Measurements from ENCODE around the gene SERPINB1. TPM values are rescaled to one million over a fixed set of nuclear protein-coding genes. Genes with fewer than 3 reads are reported as not detected.

The SERPINB1 gene
- polyA plus RNA-seq, 12 donors: 10.8 to 26.3 (median 17.8) TPM; not detected in 1

GRCh38 chr6:2851727-2852513 lies 10.3 kb upstream of the SERPINB1 start:
- no peak for DNase-seq

DNA sequence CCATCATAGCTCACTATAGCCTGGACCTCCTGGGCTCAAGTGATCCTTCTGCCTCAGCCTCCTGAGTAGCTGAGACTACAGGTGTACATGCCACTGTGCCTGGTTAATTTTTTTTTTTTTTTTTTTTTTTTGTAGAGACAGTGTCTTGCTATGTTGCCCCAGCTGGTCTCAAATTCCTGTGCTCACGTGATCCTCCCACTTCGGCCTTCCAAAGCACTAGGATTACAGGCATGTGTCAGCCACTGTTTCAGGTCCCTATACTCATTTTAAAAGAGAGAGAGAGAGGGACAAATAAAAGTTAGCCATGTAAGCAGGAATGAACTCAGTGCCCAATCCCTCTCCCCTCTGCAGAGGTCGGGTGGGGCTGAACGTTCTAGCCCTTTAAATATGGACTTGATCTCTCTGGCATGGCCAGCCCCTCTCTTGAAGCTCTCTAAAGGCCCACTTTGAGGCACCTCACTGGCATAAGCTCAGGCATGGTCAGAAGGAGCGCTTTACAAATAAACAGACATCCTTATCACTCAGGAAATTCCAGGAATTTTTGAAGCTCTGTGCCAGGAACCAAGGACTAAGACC lies 9.0 kb upstream of the SERPINB1 start:
- no peak for DNase-seq

GRCh38 chr6:2848851-2849250 lies 7.2 kb upstream of the SERPINB1 start:
- no peak for DNase-seq

- no peak for DNase-seq
Observed at GRCh38 chr6:2845880-2846208, 4.2 kb upstream of the SERPINB1 start.

- DNase-seq: no peak
Observed at GRCh38 chr6:2844008-2844407, 2.3 kb upstream of the SERPINB1 start.

DNA sequence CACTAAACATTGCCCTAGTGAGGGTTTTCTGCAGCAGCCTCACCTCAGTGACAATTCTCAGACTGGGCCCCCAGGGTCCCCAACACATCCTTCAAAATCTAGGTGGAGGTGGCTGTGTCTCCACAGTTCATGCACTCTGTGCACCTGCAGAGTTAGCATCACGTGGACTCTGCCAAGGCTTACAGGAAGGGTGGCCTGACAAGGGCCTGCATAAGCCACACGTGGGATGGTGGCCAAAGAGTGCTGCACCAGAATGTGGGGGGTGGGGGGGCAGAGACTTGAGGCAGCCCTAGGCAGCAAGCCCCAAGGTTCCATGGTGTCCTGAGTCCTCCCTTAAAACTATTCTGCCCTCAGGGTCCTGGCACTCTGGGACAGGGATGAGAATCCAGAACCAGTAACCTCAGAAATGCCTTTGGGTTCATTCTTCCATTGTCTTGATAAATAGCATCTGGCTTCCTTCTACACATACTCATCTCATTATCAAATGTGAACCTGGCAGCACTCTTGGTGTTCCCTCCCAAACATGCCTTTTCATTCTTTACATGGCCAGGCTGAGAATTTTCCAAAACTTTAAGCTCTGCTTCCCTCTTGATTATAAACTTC lies 1.6 kb upstream of the SERPINB1 start:
- no peak for DNase-seq

DNA sequence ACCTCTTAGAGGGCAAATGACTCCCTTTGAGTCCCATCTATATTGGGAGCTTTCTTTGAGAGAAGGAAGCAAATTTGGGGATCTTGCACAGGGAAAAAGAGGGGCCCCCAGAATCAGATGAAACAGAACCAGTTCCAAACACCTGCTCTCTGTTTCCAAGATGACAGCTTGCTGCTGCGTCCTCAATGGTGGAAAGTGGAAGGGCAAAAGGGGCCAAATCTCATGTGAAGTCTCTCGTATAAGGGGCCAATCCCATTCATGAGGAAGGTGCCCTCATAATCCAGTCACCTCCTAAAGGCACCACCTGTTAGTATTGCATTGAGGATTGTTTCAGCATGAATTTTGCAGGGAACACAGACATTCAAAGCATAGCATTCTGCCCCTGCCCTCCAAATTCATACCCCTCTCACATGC lies 483 bp upstream of the SERPINB1 start:
- no peak for DNase-seq

DNA sequence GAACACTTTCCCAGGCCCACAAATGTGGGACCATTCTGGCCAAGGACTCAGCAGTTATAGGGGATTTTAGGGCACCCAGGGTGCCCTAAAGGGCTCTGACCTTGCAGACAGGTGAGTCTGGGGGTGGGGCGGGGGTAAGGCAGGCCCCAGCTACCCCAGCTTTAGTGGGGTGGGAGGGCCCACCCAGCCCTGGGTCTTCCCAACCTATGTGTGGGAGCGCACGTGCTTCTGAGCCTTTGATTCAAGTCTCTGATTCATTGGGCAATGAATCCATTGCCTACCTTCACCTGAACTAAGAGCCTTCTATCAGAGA lies 958 bp downstream of the SERPINB1 start:
- DNase-seq: no peak

DNA sequence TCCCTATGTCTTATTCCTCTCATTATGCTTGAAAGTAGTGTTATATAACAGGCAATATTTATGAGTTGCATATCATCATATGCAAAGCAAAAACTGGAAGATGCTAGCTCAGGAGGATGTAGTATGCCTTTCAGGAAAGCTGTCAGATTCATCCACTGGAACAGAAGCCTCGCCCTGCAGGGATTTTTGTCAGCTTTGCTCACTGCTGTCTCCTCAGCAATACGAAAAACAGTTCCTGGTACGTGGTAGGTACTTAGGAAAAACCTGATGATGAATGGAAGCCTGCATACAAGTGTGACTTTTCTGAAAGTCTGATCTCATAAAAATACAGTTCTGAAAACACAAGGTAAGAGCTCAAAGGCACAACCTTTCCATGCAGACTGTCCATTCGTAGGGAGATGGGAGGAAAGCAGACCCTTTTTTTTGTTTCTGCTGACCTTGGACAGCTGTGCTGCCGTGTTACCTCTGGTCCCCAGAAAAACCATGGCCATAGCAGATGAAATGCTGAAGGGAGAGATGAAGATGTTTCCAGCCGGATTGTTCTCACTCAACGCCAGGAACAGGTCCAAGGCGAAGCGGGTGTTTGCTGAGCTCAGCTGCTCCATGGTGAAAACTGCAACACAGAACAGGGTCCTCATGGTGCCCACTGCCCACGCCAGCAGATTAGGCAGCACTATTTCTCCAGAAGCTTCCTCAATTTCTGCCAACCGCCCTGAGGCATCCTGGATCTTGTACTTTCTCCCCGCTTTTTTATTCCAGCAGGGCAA lies 1.5 kb downstream of the SERPINB1 start:
- no peak for DNase-seq

DNA sequence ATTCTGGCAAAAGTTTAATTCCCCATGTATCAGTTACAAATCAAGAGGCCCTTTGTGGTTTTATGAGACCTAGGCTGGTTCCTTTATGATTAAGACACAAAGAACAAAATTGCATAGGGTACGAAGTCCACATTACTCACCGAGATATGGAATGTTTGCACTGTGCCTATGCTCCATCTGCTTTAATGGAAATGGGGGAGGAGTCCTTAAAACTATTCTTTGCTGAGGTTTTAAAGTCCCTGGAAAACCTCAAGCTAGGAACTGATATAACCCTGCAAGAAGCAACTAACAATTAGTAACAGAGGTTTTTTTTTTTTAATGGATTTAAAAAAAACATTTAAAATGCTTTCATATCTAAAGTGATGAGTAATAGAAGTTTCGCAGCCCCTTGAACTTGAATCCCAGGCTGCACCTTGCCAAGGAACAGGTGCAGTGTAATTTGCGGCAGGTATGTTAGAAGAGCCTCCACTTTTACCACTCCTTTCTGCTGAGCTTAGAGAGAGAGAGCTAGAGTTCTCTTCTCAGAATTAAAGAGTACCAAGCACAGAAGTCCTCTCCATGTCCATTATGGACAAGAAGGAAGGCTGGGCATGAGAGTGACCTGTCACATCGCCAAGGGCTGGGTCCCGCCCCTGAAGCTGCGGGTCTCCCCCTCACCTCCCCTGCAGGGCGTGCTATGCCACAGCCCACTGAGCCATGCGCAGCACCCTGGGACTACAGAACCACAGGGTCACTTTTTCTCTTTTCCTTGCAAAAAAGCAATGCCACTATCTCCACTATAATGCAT lies 2.3 kb downstream of the SERPINB1 start:
- DNase-seq: no peak

GRCh38 chr6:2838251-2838650 lies 3.4 kb downstream of the SERPINB1 start:
- DNase-seq: no peak

DNA sequence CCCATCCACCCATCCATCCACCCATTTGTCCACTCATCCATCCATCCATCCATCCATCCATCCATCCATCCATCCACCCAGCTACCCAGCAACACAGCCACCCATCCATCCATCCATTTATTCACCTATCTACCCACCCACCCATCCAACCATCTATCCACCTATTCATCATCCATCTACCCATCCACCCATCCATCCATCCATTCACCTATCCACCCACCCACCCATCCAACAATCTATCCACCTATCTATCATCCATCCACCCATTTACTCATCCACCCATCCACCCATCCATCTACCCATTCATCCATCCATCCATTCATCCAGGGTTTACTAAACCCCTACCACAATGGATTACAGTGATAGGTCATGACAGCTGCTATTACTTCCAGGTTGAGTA lies 7.4 kb downstream of the SERPINB1 start:
- DNase-seq: no peak

DNA sequence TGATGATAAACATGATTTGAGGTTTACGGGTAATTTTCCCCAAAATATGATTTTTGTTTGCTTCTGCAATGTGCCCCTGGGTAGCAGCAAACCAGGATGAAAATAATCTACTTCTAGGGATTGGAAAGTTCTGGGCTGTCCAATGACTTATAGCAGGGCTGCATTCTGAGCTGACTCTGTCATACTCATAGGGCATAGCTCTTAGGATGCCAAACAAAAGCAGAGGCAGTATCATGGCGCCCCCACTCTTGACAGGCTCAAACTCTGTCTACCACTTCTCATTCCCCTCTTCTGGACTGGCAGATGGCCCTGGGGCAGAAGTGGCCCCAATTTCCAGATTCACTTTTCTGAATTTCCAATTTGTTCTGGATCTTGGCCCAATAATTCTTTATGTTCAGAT lies 10.3 kb downstream of the SERPINB1 start:
- no peak for DNase-seq

DNA sequence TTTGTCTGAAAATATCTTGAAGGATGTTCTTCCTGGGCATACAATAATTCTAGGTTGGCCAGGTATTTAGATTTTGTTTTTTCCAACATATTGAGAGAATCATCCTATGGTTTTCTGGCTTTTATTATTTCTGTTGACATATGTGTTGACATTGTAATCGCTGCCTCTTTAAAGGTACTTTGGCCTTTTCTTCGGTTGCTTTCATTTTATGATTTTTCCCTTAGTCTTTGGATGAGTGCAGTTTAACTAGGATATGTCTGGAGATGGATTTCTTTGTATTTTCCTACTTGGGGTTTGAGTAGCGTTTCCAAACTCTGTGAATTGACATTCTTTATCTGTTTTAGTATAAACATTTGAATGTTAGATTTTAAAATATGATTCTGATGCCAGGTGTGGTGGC lies 11.5 kb downstream of the SERPINB1 start:
- DNase-seq: no peak

GRCh38 chr6:2829253-2829652 lies 12.4 kb downstream of the SERPINB1 start:
- no peak for DNase-seq

GRCh38 chr6:2828629-2829028 lies 13.0 kb downstream of the SERPINB1 start:
- no peak for DNase-seq

GRCh38 chr6:2827142-2827541 lies 14.5 kb downstream of the SERPINB1 start:
- no peak for DNase-seq

DNA sequence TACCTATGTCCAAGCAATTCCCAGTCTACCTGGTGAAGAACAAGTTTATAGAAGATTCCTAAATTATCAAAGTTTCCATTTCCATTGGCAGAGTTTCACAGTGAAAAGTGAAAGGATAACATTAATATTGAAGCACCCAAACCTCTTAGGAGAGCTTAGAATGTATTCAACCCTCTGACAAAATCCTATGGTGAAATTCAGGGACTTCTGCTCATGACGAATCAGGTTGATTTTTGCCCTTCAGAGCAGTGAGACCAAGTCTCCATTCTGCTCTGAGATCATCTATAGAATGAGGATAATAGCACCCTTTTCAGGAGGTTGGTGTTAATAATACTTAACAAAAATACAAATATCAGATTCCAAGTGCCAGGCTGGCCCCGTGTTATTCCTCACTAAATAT lies 15.5 kb downstream of the SERPINB1 start:
- DNase-seq: no peak

DNA sequence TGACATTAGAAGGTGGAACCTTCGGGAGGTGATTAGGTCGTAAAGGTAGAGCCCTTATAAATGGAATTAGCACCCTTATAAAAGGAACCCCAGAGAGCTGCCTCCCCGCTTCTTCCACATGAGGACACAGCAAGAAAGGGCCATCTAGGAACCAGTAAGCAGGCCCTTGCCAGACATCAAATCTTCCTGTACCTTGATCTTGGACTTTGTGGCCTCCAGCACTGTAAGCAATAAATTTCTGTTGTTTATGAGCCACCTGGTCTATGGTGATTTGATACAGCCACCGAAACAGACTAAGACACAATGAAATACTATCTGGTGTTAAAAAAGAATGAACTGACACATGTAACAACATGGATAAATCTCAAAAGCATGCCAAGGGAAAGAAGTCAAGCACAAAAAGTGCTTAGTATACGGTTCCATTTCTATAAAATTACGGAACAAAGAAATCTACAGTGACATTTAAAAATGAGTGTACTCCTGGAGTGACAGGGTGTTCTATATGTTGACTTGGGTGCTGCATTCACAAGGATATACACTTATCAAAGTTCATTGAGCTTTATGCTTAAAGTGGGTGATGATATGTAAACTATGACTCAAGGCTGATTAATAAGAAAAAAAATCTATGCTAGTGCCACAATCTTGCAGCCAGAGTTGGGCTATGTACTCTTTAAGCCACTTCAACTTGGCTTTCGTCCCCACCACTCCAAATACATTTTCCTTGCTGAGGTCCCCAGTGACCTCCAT lies 18.4 kb downstream of the SERPINB1 start:
- DNase-seq: no peak

- DNase-seq: no peak
Observed at GRCh38 chr6:2821554-2821953, 20.1 kb downstream of the SERPINB1 start.

DNA sequence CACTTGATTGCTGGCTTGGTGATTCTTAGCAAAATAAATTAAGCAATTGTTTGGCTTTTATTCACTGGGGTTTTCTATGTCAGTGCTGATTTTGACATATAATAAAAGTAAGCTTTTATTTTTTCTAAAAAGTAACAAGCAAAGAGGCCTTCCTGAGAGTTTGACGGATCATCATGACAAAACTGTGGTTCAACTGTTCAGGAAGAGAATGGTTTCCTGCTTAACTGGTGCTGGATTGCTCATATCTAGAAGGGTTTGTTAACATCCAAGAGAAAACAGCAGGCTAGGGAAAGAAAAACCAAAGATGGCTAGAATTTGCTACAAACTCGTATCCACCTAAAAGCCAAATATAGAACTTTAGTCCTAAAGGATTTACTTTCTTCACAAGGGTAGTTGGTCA lies 21.2 kb downstream of the SERPINB1 start:
- DNase-seq: no peak
